Fibroblast of skin of scalp (primary cell): ENCODE measurements around the gene OR10C1.

Experiments
- DNase-seq: peaks from one replicate; pipeline ENCODE4 v3.0.0-alpha.2; 2013

Gene OR10C1

DNA sequence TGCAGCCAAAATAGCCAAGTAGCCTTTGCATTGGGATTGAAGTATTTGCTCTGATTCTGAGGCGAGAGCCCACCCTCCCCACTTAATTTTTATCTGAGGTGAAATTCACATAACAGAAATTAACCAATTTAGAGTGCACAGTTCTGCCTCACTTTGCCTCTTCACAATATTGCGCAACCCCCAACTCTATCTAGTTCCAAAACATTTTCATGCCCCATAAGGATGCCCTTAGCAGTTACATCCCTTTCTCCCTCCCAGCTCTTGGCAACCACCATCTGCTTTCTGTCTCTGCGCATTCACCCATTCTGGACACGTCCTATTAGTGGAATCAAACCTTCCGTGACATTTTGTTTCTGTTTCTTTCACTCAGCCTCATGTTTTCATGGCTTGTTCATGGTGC lies 39.6 kb downstream of the OR10C1 start:
- no peak for DNase-seq

DNA sequence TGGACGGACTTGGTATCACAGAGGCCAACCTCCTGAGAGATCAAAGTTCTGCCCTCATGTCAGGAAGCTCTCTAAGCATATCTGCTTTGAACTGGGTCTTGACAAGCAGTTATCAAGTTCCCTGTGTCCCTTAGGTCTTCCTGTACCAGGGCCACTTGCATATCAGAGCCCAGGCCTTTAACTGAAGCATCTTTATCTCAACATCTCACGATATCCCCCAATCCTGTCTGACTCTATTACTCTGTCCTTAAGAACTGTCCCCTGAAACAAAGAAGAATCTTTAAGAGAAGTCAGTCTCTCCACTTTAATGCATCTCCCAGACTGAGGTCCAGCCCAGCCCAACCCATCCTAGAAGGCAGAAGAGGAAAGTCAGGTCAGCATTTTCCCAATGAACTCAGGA lies 40.5 kb downstream of the OR10C1 start:
- DNase-seq = no peak

DNA sequence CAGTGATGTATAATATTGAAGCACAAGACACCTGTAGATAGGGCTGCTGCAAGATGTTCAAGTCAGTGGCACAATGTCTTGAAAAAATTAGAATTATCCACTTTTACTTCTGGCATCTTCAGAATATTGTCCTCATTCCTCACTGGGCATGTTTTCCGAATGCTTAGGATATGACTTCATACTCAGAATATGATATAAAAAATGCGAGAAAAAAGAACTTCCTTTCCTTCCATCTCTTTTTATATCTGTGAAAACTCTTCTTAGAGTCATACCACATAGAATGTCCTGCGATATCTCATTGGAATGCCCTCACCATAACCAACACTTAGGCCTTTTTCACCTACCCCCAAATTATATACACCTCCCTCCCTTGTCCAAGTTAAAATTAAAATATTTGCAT lies 44.1 kb downstream of the OR10C1 start:
- DNase-seq = no peak

DNA sequence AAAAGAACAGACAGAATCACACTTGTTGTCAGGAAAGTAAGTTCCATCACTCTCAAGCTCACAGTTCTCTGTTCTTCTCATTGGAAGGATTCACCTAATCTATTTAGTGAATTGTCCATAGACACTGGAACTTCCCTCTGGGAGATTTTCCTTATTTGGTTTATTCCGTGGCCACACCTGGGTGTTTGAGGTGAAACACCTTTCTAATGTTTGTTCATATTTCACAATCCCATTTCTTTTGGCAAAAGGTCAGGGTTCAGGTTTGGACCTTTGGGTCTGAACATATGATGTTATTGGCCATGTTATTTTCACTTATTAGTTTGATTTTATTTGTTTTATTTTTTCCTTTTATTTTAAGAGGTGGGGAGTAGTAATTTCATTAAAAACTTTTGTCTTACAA lies 44.6 kb downstream of the OR10C1 start:
- no peak for DNase-seq

DNA sequence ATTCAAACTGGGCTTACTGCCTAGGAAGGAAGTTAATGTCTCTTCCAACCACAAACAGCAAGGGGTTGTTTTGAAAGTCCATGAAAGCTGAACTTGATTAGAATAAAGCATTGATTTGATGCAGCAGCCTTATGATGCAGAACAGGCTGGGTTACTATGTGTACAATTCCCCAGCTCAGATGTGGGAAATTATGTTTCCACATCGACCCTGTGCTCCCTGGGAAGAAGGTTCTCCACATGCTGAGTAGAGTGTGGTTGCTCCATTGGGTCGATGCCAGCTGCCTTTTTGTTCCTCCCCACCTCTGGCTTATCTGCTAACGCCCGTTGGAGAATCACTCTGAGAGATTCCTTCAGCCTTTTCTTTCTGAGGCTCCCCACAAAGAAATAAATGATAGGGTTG lies 47.5 kb downstream of the OR10C1 start:
- no peak for DNase-seq

DNA sequence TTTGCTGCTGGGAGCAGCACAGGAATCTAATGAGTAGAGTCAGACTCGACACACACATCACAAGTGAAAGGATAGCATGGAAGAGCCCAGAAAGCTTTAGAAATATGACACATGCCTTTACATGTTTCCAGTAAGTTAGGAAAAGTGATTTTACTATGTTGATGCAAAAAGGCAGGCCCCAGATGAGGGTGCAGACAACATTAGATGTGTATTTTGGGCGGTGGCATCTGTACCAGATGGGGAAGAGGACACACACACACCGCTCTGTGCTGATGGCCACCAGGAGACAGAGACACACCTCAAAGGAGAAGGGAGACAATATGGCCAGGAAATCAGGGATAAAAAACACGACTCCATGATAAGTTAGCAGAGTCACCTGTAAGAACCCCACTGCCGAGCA lies 48.0 kb downstream of the OR10C1 start:
- DNase-seq = no peak

DNA sequence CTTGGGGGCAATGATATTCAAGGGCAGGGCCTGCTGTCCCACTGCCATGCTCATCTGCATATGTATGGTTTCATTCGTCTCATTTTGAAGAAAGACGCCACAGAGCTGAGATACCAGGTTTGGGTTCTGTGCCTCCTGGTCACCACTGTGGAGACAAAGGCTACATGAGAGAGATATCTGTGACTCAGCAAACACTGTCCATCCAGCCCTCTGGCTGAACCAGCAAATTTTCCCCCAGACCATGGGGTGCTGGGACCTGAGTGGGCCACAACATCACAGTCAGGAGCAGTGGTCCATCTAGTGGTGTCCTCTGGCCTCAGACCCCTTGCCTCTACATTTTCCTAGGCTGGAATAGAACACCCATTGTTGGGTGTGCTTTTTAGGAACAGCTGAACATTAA lies 48.6 kb downstream of the OR10C1 start, which contains the start of gene MAS1L:
Gene MAS1L, minus strand, starts transcription at position 297 of the 400 bp plus-strand sequence. Its CDS starts 54 bp downstream, at position 243.
- no peak for DNase-seq

DNA sequence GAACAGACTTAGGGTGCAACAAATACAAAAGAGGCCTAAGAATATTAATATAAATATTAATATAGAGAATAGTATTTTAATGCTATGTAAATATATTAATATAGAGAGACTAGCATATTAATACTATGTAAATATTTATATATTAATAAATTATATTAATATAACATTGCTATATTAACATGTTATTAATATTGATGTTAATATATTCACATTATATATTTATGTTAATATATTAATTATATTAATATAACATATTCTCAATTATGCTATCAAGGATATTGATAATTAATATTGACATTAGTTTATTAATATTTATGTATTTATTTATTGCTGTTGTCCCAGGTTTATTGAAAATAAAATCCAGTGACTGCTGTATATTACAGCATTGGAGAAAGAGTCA lies 49.8 kb downstream of the OR10C1 start:
- DNase-seq = no peak

DNA sequence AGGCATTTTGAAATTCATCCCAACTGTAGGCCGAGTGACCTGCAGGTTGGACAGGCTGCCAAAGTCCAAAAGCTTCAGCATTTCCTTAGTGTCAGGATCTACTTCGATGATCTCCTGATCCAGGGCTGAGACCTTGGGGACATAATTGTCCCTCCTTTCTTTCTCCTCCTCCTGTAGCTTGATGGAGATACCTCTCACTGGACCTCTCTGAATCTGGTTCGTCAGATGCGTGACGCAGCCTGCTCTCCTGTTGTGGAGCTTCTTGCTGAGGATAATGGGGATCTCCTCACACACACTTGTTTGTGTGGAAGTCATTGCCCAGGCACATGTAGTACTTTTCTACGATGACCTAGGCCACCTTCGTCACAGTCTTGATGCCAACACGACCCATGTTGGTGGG lies 50.2 kb downstream of the OR10C1 start:
- DNase-seq = no peak

DNA sequence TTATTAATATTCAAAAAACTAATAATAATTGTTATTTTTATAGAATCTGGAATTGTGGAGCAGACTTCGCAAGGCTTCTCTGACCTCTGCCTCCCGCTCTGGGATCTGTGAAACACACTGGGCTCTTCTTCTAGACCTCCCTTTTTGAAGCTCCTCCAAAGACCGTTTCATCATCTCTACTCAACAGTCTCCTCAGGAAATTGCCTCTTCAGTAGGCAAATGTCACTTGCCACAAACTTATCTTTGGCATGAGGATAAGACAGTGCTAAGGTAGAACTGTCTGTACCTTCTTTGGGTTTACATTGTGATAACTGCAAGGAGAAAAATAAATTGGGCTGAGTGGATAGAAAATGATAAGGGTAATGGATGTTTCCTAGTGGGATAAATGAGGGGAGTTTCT lies 50.9 kb downstream of the OR10C1 start:
- DNase-seq = no peak

DNA sequence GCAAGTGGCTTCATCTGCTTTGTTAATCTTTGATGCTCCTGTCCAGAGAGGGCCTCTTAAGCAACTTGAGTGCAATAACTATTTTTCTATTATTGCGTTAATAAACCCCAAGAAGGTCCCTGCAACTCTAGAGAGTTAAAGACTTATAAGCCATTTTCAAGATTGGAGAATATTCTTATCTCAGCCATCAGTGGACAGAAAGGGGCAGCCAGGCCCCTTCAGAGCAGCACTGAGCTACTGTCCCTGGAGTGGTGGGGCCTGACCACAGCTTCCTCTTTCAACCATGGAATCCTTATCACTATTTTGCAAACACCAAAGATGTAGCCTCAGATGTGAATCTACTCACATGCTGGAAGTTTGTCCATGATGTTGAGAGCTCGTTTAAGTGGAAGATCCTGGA lies 51.4 kb downstream of the OR10C1 start:
- no peak for DNase-seq
